Epithelial cell of esophagus (primary cell): ENCODE results near the gene SLC35F4.

ENCODE experiments used
- DNase-seq: peaks from one replicate; pipeline ENCODE4 v3.0.0; 2010; ENCODE audit warnings: low read depth
- H3K4me3 ChIP-seq: 2 replicates; pipeline ENCODE4 v1.5.1; 2011; ENCODE audit warnings: mild to moderate bottlenecking, low read length, control low read depth
- CTCF ChIP-seq: IDR thresholded peaks from 2 replicates; pipeline ENCODE4 v1.5.1; 2011; ENCODE audit warnings: low read depth, mild to moderate bottlenecking, low read length, control low read depth, inconsistent platforms; ENCODE audit not compliant: insufficient read depth; ENCODE audit errors: missing control alignments

The SLC35F4 gene

GRCh38 chr14:57574617-57575288 is 291.1 kb downstream of the SLC35F4 start:
- DNase-seq, result peak; percentile 2
- TF ChIP-seq CTCF, result peak; percentile 8
- no peak overlapping the region for H3K4me3 ChIP-seq

GRCh38 chr14:57573173-57573572 is 292.7 kb downstream of the SLC35F4 start:
- TF ChIP-seq CTCF, result no peak
- no peak for DNase-seq
- no peak overlapping the region for H3K4me3 ChIP-seq

- no peak for TF ChIP-seq CTCF
- H3K4me3 ChIP-seq, result no peak overlapping the region
- DNase-seq, result no peak
These were observed 297.3 kb downstream of the SLC35F4 start for GRCh38 chr14:57568554-57568953.

- no peak overlapping the region for H3K4me3 ChIP-seq
- no peak for DNase-seq
- TF ChIP-seq CTCF, result no peak
These were observed 298.7 kb downstream of the SLC35F4 start for GRCh38 chr14:57567220-57567619.

GRCh38 chr14:57560681-57561080 is 305.2 kb downstream of the SLC35F4 start:
- TF ChIP-seq CTCF, result no peak
- H3K4me3 ChIP-seq, result no peak overlapping the region
- no peak for DNase-seq

- H3K4me3 ChIP-seq, result no peak overlapping the region
- no peak for DNase-seq
- no peak for TF ChIP-seq CTCF
These were observed 306.3 kb downstream of the SLC35F4 start for GRCh38 chr14:57559576-57559975.

GRCh38 chr14:57549765-57550420 is 316.0 kb downstream of the SLC35F4 start:
- H3K4me3 ChIP-seq, result no peak overlapping the region

More at GRCh38 chr14:57549765-57550420, 316.0 kb downstream of the SLC35F4 start:
- no peak for TF ChIP-seq CTCF
- DNase-seq, result no peak
